ENCODE results near the gene BRI3BP.
"Not testable (repeated sequence)": the region's sequence is repeated elsewhere in the genome, so short reads cannot be mapped to it uniquely, and the experiment has no call there.

The BRI3BP gene

DNA sequence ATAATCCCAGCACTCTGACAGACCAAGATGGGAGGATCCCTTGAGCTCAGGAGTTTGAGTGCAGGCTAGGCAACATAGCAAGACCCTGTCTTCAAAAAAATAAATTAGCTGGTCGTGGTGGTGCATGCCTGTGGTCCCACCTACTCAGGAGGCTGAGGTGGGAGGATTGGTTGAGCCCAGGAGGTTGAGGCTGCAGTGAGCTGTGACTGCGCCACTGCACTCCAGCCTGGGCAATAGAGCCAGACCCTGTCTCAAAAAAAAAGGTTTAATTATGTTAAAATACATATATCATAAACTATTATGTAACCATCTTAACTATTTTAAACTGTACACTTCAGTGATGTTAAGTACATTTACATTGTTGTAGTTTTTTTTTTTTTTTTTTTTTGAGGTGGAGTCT, 80.8 kb downstream of the BRI3BP start:
- H3K4me1 Mint-ChIP-seq, DNase-seq, H3K27ac Mint-ChIP-seq, H3K4me3 Mint-ChIP-seq, CTCF ChIA-PET, H3K27me3 Mint-ChIP-seq, H3K9me3 Mint-ChIP-seq: not testable (repeated sequence)
- H3K36me3 Mint-ChIP-seq, result peaks cover 23% of the 10 kb centered on the region

DNA sequence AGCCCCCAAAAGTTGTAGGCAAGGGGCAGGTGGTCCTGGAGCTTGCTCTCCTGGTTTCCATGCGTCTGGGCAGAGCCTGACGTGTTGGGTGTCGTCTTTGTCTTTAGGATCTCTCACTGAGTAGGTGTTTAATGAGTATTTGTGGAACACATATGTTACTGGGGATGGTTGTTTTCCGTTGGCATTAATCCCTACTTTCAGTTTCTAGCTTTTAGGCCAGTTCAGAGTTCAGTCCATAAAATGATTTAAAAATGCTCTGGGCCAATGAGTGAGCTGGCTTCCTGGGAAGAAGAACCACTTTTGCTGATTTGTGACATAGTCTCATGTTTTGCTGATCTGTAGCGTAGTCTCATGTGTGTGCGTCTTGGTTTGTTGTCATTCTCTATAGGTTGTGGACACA, 82.7 kb downstream of the BRI3BP start:
- Mint-ChIP-seq H3K27ac (no peak overlapping the region), H3K36me3 (peaks cover 29% of the 10 kb centered on the region), H3K4me1 (no peaks in the 10 kb centered on the region), H3K4me3 (no peak overlapping the region), H3K9me3 (no peaks in the 10 kb centered on the region), H3K27me3 (no peaks in the 10 kb centered on the region)
- CTCF ChIA-PET, result no interaction called here
- DNase-seq, result no peak

DNA sequence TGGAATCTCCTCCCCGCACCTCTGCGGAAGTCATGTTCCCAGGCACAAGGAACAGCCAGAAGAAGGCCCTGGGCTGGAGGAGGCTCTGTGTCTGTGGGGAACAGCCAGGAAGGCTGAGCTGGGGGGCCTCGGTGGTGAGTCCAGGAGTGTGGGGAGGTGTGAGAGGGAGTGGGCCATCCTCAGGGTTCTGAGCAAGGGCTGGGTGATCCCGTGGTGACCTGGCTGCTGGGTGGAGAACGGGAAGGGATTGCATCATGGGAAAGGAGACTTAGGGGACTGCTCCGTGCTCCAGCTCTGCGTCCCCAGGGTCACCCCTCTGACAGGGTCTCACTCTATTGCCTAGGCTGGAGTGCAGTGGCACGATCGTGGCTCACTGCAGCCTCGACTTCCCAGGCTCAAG, 85.6 kb downstream of the BRI3BP start:
- CTCF ChIA-PET, result no interaction called here
- Mint-ChIP-seq H3K27me3 (no peaks in the 10 kb centered on the region), H3K27ac (no peak overlapping the region), H3K4me3 (no peak overlapping the region), H3K4me1 (no peaks in the 10 kb centered on the region), H3K9me3 (no peaks in the 10 kb centered on the region), H3K36me3 (peaks cover 26% of the 10 kb centered on the region)
- no peak for DNase-seq

DNA sequence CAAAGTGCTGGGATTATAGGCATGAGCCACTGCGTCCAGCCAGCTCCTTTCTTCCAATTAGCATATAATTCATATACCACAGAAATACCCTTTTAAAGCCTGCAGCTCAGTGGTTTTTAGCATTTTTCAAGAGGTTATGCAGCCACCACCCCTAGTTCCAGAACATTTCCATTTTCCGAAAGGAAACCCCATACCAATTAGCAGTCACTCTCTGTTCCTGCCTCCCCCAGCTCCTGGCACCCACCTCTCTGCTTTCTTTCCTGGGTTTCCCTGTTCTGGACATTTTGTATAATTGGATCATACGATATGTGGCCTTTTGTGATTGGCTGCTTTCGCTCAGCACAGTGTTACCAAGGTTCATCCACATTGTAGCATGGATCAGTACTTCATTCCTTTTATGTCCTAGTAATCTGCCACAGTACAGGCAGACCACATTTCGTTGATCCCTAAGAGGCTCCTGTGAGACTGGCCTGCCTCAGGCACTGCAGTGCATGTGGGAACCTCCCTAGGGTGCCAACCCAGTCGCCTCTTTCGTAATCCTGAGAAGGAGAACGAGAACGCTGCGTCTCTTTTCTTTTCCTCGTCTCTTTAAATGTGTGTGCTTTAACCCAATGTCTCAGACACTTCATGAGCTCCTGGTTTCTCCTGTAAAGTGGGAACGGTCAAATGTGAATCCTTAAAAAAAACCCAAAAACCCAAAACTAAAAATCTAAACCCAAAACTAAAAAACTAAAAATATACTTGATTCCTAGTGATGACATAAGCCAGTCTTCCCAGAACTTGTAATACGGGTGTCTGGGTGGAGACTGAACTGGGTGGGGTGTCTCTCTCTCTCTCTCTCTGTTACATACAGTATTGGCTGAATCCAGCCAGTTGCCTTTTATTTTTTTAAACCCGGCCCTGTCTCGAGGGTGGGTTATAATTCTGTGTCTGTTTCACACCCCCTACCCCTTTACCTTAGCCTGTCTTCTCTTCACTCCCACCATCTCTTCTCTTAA, 86.5 kb downstream of the BRI3BP start:
- DNase-seq, result no peak
- Mint-ChIP-seq H3K9me3 (no peaks in the 10 kb centered on the region), H3K36me3 (peaks cover 28% of the 10 kb centered on the region), H3K4me1 (no peaks in the 10 kb centered on the region), H3K27ac (no peak overlapping the region), H3K4me3 (no peak overlapping the region), H3K27me3 (no peaks in the 10 kb centered on the region)
- CTCF ChIA-PET, result no interaction called here

All from activated naive CD4-positive, alpha-beta T cell treated with anti-CD3 and anti-CD28 coated beads, Interleukin-2, amount 10 ng/mL, durations not matched to agents 7 days and 5 days (primary cell).